Measurements from ENCODE around the gene VPS26B. TPM values are rescaled to one million over a fixed set of nuclear protein-coding genes. Genes with fewer than 3 reads are reported as not detected.

The VPS26B gene
- total RNA-seq, 2 donors from 2014 or later = 36.6 to 40.7 TPM

DNA sequence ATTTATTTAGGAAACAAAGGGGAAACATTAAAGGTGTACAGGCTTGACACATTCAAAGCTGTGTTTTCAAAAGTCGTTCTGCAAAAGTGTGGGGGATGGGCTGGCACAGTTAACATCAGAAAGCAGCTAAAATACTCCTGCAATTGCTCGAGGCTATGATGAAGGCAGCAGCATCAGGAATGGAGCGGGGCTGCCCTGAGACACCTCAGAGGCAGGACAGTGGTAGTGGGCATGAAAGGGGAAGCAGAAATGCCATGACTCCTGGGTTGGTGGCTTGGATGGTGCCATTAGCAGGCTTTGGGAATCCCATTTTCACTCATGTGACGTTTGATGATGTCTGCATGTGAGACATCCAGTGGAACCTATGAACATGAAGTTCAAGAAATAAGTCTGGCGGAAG, 1.4 kb upstream of the VPS26B start:
- ATAC-seq (replicated peaks) = no peak
- Mint-ChIP-seq H3K4me3 (peak overlapping the region; percentile 95), H3K36me3 (ENCODE audit: low read depth) (peaks cover 63% of the 10 kb centered on the region), H3K9me3 (no peaks in the 10 kb centered on the region), H3K27ac (peak overlapping the region; percentile 98), H3K27me3 (no peaks in the 10 kb centered on the region), H3K4me1 (peaks cover 42% of the 10 kb centered on the region)

DNA sequence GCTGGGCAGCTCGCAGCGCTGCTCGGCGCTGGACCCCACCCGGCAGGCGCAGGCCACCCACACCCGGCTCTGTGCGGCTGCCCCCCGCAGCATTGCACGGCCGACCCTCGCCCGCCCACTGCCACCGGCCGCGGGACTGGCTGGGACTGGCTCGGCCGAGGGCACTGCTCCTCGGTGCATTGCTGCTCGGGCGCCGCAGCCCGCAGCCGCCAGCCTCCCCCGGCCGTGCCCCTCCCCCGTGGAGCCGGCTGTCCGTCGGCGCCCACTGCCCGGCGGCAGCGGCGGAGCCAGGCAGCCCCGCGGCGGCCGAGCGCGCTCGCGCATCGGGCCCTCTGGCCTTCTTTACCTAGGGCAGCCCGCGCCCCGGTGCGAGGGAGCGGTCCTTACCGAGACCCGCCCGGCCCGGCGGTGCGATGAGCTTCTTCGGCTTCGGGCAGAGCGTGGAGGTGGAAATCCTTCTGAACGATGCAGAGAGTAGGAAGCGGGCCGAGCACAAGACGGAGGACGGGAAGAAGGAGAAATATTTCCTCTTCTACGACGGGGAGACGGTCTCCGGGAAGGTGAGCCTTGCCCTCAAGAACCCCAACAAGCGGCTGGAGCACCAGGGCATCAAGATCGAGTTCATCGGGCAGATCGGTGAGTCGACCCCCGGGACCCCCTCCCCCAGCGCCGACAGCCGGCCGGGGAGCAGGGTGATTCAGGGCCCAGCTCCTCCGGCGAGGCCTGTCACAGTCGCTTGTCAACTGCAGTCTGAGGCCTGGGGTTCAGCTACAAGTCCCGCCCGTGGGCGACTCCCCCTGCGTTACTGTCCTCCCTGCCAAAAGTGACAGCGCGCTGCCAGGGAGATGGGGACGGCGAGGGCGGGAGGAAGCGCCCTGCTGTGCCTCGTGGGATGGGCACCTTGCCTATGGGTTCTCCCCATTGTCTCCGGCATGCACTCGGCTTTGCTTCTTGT, 516 bp downstream of the VPS26B start:
- peak; percentile 45 for ATAC-seq (replicated peaks)
- Mint-ChIP-seq H3K4me1 (peaks cover 40% of the 10 kb centered on the region), H3K9me3 (no peaks in the 10 kb centered on the region), H3K27me3 (no peaks in the 10 kb centered on the region), H3K4me3 (peak overlapping the region; percentile 96), H3K27ac (peak overlapping the region; percentile 85), H3K36me3 (ENCODE audit: low read depth) (peaks cover 46% of the 10 kb centered on the region)

DNA sequence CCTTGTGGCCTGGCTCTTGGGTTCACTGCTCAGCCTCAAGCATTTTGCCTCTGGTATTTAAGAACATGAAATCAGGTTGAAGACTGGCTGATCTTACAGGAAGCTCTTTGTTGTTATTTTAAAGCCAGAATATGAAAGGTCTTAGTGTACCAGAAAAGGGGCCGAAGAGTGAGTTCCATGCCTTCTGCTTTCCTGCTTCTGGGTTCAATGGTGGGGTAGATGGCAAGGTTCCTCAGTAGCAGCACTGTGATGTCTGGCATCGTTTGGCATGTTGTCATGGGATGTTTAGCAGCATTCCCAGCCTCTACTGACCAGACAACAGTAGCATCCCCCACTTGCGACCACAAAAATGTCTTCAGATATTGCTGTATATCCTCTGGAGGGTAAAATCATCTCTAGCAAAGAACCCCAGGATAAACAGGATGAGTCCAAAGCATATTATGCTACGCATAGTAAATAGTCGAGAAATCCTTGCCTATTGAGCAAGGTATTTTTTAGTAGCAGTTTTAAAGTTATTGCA, 2.4 kb downstream of the VPS26B start:
- Mint-ChIP-seq H3K27ac (peak overlapping the region; percentile 48), H3K4me3 (peak overlapping the region; percentile 96), H3K9me3 (no peaks in the 10 kb centered on the region), H3K27me3 (no peaks in the 10 kb centered on the region), H3K36me3 (ENCODE audit: low read depth) (peaks cover 29% of the 10 kb centered on the region), H3K4me1 (peaks cover 47% of the 10 kb centered on the region)
- no peak for ATAC-seq (replicated peaks)

DNA sequence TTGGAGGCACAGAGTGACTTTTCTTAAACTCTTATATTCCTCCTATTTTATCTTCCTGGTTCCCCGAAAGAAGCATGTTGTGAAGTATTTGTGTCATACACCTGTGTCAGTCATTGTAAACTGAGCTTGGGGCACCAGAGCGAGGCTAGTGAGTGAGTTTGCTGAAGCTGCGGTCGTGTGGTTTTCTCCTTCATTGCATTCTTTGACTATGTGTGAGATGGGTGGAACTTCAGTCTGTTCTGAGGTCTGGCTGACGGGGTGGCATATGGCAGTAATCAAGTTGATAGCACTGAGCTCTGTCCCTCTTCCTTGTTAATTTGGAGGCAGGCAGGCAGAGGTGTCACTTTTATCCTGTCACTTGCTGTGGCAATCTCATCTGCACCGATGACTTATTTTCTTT, 4.2 kb downstream of the VPS26B start:
- ATAC-seq (replicated peaks) = no peak
- Mint-ChIP-seq H3K9me3 (no peaks in the 10 kb centered on the region), H3K4me1 (peaks cover 39% of the 10 kb centered on the region), H3K4me3 (no peak overlapping the region), H3K27me3 (no peaks in the 10 kb centered on the region), H3K27ac (no peak overlapping the region), H3K36me3 (ENCODE audit: low read depth) (peaks cover 12% of the 10 kb centered on the region)

DNA sequence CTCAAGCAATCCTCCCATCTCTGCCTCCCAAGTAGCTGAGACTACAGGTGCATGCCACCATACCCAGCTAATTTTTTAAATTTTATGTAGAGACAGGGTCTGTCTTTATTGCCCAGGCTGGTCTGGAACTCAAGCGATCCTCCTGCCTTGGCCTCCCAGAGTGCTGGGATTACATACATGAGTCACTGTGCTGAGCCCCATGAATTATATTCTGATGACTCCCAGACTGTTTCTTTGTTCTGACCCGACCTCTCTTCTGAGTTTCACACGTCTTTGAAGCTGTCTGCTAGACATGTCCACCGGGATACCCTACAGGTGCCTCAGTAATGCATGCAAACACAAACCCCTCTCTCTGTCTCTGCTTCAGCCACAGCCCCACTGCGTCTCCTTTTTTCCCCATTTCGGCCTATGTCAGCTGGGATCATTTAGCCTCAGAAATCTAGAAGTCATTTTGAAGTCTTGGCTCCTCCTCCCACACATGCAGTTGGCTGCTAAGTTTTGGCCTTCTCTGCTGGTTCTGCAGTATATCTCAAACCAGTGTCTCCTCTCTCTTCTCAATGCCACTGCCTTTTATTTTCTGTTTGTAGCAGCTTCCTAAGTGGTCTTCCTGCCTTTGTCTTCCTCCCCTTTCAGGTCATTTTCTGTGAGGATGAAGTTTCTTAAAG, 4.8 kb downstream of the VPS26B start:
- Mint-ChIP-seq H3K9me3 (no peaks in the 10 kb centered on the region), H3K4me3 (peak overlapping the region; percentile 19), H3K27ac (peak overlapping the region; percentile 61), H3K4me1 (peaks cover 39% of the 10 kb centered on the region), H3K27me3 (no peaks in the 10 kb centered on the region), H3K36me3 (ENCODE audit: low read depth) (peaks cover 5% of the 10 kb centered on the region)
- ATAC-seq (replicated peaks) = no peak

DNA sequence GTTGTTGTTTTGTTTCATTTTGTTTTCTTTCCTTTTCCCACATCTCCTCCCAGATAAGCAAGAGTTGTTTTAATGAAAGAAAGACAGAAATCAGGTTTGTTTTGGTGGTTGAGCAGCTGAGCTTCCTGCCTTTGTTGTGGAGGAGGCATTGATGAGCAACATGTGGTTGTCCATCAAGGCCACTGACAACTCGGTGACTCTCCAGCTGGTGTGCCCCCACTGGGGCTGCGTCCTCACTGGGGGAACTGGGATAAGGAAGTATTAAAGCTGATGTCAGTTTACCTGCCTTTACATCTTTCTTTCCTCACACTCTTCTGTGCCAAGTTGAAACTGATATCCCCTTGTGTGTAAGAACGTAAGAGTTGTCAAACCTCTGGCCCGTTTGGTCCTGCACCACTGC, 5.9 kb downstream of the VPS26B start:
- H3K36me3 Mint-ChIP-seq (ENCODE audit: low read depth) = peaks cover 11% of the 10 kb centered on the region
- peak overlapping the region; percentile 61 for H3K27ac Mint-ChIP-seq
- ATAC-seq (replicated peaks) = peak; percentile 18
- H3K9me3 Mint-ChIP-seq = no peaks in the 10 kb centered on the region
- H3K27me3 Mint-ChIP-seq = no peaks in the 10 kb centered on the region
- peaks cover 39% of the 10 kb centered on the region for H3K4me1 Mint-ChIP-seq
- H3K4me3 Mint-ChIP-seq = peak overlapping the region; percentile 19

DNA sequence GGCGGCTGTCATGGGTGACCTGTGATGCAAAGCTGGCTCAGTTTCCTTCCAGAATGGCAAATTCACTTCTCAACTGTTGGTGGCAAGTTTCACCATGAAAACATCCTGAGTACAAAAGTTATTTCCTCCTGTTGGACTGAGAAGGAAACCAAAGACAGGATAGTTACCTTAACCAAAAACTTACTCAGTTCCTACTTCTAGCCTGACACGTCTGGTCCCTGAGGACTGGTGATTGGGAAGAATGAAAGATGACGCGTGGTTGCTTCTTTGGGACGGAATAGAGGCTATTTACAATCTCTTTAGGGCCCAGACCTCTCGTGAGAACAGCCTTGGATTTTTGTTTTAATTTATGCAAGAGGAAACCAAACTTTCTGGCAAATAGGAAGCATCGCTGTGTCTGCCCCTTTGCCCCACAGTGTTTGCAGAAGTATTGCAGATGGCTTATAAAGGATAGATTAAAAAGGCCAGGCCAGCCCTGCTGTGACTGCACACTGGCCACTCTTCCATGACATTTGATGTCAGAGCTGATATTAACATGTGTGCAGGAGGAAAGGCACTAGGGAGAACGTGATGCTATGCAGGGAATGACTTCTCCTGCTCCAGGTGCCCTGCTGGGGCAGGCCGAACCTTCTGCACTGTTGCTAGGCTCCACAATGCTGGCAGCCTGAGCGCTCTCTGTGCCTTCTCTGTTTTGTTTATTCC, 7.6 kb downstream of the VPS26B start:
- H3K4me1 Mint-ChIP-seq = peaks cover 36% of the 10 kb centered on the region
- no peaks in the 10 kb centered on the region for H3K27me3 Mint-ChIP-seq
- H3K36me3 Mint-ChIP-seq (ENCODE audit: low read depth) = peaks cover 29% of the 10 kb centered on the region
- H3K27ac Mint-ChIP-seq = peak overlapping the region; percentile 59
- H3K9me3 Mint-ChIP-seq = no peaks in the 10 kb centered on the region
- no peak overlapping the region for H3K4me3 Mint-ChIP-seq
- ATAC-seq (replicated peaks) = no peak

DNA sequence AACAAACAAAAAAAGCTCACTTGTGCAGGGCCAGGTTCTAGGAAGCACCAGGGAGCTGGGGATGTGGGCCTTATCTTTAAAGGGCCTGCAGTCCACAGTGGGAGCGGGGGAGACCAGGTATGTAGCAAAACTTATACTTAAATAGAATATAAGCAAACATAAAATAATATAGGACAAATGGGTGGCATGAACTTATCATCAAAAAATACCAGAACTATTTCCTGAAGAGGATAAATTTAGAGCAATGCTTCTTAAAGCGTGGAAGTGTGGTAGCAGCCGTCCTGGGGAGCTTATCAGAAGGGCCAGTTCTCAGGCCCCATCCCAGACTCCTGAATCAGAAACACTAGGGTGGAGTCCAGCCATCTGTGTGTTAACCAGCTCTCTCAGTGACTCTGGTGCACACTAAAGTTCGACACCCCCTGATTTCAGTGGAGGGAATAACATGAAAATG, 9.3 kb downstream of the VPS26B start:
- Mint-ChIP-seq H3K4me1 (peaks cover 27% of the 10 kb centered on the region), H3K36me3 (ENCODE audit: low read depth) (peaks cover 36% of the 10 kb centered on the region), H3K27me3 (no peaks in the 10 kb centered on the region), H3K27ac (no peak overlapping the region), H3K4me3 (no peak overlapping the region), H3K9me3 (no peaks in the 10 kb centered on the region)
- ATAC-seq (replicated peaks) = no peak

DNA sequence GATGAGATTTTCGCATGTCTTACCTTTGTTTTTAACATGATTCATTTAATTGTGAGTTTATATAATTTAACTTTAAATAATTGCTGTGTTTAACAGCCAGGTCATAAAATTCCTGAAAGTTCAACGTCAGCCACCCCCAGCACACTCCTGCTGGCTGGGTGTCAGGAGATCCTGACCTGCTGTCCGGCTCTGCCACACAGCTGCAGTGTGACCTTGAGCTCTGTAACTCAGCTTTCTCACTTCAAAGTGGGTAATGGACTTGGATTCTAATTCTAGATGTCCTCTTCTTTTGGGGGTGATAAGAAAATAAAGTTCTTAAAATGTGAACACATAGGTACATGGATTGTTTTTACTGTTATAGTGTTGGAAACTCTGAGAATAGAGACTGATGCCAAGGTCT, 10.9 kb downstream of the VPS26B start:
- no peak for ATAC-seq (replicated peaks)
- Mint-ChIP-seq H3K36me3 (ENCODE audit: low read depth) (peaks cover 44% of the 10 kb centered on the region), H3K4me3 (no peak overlapping the region), H3K27me3 (no peaks in the 10 kb centered on the region), H3K9me3 (no peaks in the 10 kb centered on the region), H3K4me1 (peaks cover 13% of the 10 kb centered on the region), H3K27ac (no peak overlapping the region)

DNA sequence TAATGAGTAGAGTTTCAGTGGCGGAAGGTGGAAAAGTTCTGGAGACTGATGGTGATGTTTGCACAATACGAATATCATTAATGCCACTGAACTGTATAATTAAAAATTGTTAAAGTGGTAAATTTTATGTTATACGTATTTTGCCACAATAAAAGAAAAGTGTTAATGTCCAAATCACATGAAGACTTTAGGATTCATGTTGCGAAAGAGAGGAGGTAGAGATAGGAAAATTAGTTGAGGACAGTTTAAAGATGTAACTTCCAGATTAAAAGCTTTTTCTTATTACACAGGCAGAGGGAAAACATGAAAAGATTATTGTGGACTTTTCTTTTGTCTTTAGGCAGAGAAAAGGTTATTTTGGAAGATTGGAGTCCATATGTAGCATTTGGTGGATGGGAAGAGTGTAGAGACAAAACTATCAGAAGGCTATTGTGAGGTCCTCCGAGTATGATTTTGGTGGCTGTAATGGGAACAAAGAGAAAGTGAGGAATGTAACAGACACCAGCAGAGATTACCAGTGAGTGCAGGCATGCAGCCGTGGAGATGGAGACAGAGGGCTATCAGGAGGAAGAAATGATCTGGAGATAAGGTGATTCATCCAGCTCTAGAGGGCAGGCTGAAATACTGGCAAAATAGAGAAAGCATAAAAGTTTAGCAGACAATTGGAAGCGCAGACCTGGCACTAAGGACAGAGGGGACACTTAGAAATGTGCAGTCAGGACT, 12.5 kb downstream of the VPS26B start:
- Mint-ChIP-seq H3K27ac (peak overlapping the region; percentile 73), H3K36me3 (ENCODE audit: low read depth) (peaks cover 47% of the 10 kb centered on the region), H3K9me3 (no peaks in the 10 kb centered on the region), H3K4me1 (peaks cover 8% of the 10 kb centered on the region), H3K27me3 (no peaks in the 10 kb centered on the region), H3K4me3 (no peak overlapping the region)
- ATAC-seq (replicated peaks) = no peak

DNA sequence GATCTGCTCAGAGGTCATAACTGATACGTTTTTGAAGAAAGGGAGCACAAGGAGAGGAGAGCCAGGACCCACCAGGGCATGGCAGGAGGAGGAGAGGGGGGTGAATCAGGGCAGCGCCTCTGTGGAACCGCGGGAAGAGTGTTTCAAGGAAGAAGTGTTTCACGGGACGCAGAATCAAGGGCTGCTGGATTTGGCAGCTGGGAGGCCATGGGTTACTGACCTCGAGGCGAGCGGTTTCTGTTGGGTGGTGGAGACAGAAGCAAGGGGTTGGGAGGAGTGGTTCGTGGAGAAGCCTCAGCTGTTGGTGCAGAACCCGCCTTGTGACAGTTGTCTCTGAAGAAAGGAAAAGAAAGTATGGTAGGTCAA, 13.1 kb downstream of the VPS26B start:
- H3K9me3 Mint-ChIP-seq = no peaks in the 10 kb centered on the region
- no peaks in the 10 kb centered on the region for H3K27me3 Mint-ChIP-seq
- H3K4me1 Mint-ChIP-seq = peaks cover 4% of the 10 kb centered on the region
- peak overlapping the region; percentile 73 for H3K27ac Mint-ChIP-seq
- ATAC-seq (replicated peaks) = no peak
- peaks cover 53% of the 10 kb centered on the region for H3K36me3 Mint-ChIP-seq (ENCODE audit: low read depth)
- H3K4me3 Mint-ChIP-seq = no peak overlapping the region

DNA sequence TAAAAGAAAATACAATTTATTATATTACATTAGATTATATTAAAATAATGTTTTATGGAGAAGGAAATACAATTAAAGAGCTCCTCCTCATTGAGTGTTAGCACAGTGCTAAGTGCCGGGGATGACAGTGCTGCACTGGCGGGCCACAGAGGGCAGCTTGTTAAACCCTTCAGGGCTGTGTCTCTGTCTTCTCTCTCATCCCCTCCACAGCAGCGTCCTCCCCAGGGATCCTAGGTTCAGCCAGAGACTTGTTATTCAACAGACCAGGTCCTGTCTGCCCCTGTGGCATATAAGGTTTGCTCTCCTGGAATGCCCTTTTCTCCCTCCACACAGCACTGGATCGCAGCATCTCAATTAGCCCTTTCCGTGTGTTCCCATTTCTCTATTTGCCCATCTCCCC, 14.5 kb downstream of the VPS26B start:
- Mint-ChIP-seq H3K4me3 (no peak overlapping the region), H3K27ac (no peak overlapping the region), H3K27me3 (no peaks in the 10 kb centered on the region), H3K9me3 (no peaks in the 10 kb centered on the region), H3K36me3 (ENCODE audit: low read depth) (peaks cover 67% of the 10 kb centered on the region), H3K4me1 (no peaks in the 10 kb centered on the region)
- ATAC-seq (replicated peaks) = no peak

DNA sequence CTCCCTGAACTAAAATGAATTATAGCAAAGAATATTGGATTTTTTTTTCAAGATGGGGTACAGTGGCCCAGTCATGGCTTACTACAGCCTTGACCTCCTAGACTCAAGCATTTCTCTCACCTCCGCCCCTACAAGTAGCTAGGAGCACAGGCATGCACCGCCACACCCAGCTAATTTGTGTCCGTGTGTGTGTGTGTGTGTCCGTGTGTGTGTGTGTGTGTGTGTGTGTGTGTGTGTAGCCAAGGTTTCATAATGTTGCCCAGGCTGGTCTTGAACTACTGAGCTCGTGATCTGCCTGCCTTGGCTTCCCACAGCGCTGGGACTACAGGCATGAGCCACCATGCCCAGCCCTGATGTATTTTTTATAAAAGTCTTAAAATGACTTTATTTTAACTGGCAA, 16.1 kb downstream of the VPS26B start:
- no peak overlapping the region for H3K27ac Mint-ChIP-seq
- no peaks in the 10 kb centered on the region for H3K9me3 Mint-ChIP-seq
- peaks cover 71% of the 10 kb centered on the region for H3K36me3 Mint-ChIP-seq (ENCODE audit: low read depth)
- no peak for ATAC-seq (replicated peaks)
- H3K27me3 Mint-ChIP-seq = no peaks in the 10 kb centered on the region
- no peaks in the 10 kb centered on the region for H3K4me1 Mint-ChIP-seq
- H3K4me3 Mint-ChIP-seq = no peak overlapping the region

DNA sequence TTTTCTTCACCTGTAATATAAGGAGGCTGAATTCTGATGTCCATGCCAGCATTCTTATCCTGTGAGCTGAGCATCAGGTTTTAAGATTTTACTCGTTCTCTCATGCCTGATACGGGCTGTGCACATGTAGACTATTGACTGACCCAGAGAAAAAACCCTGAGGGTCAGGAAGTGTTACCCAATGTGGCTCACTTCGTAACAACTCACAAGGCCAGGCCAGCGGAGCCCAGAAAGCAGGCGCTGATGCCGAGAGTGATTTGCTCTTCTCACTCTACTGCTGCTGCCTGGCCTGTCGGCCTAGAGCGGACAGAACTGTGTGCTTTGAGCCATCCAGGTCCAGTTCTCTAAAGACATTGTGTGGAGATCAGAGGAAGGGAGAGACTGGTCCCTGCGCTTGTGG, 17.9 kb downstream of the VPS26B start:
- Mint-ChIP-seq H3K36me3 (ENCODE audit: low read depth) (peaks cover 71% of the 10 kb centered on the region), H3K4me3 (no peak overlapping the region), H3K9me3 (no peaks in the 10 kb centered on the region), H3K27me3 (no peaks in the 10 kb centered on the region), H3K4me1 (no peaks in the 10 kb centered on the region), H3K27ac (peak overlapping the region; percentile 45)
- ATAC-seq (replicated peaks) = no peak

All from activated T-helper 17 cell treated with anti-CD3 and anti-CD28 coated beads, Interleukin-2, amount 50 U/mL, for 72 hours (primary cell).